Stimulated activated CD8-positive, alpha-beta memory T cell treated with anti-CD3 and anti-CD28 coated beads, Interleukin-4, amount 100 ng/mL, for 24 hours (primary cell): Measurements from ENCODE around the gene NUBP1.
"Not testable (repeated sequence)": the region's sequence is repeated elsewhere in the genome, so short reads cannot be mapped to it uniquely, and the experiment has no call there.

ENCODE experiments used
- DNase-seq: peaks from one replicate; pipeline ENCODE4 v3.0.0-alpha.2; 2020; ENCODE audit warnings: low read depth

Gene NUBP1

DNA sequence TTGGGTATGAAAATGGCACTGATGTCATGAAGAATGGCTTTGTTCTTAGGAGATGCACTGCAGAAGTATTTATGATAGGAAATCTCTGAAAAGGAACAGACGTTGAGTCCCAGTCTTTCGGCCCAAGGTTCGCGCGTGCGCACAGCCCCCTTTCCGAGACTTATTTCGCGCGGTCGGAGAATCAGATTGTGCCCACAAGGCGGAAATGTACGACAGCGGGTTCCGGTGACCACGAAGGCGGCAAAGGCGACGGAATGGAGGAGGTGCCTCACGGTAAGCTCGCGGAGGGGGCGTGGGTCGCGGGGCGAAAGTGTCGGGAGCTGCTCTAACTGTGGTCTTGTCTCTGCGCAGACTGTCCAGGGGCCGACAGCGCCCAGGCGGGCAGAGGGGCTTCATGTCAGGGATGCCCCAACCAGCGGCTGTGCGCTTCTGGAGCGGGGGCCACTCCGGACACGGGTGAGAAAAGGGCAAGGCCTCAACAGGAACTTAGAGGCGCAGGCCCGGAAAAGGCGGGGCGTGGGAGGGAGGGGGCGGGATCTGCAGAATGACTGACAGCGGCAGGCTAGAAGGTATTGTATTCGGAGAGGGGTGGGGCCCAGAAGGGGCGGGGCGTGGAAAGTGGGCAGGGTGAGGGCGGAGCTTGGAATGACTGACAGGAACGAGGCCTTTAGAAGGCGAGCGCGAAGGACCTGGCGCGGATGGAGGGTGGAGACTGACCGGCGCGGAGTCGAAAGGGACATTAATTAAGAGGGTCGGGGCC lies at the start of gene NUBP1:
Gene NUBP1, plus strand, starts transcription at position 233 of the 760 bp plus-strand sequence. Its CDS starts 22 bp downstream, at position 255.
- peak; percentile 99 for DNase-seq

DNA sequence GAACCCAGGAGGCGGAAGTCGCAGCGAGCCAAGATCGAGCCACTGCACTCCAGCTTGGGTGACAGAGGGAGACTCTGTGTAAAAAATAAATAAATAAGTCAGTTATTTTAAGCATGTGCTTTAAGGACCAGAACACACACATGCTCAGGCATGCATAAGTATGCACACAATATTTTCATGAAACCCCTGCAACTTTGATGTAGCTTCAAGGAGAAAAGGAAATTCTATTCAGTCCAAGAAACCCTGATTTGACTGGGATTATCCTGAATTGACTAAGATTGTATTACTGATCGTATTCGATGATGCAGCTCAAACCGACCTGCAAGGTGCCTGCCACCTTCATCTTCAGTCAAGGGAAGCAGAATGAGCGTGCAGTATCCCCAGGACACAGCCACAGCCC lies 49.8 kb upstream of the NUBP1 start:
- no peak for DNase-seq

GRCh38 chr16:10694306-10694705 lies 49.3 kb upstream of the NUBP1 start:
- no peak for DNase-seq

DNA sequence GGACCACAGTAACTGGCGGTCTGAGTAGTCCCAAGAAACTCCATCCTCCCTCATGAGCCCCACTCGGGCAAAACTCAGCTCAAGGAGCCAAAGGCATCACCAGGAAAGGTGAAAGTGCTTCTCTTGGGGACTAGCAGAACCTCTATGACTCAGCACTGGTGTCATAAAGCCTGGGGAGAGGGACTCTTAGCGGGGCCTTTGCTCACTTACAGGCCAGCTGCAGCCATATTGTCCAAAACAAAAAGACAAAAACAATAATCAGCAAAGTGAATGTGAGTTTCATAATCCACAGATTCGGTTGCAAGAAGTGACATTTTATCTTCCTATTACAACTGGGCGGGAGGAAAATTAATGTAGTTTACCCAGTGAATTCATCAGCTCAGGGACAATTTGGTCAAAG lies 48.8 kb upstream of the NUBP1 start, which contains the start of gene TEKT5:
Gene TEKT5, minus strand, starts transcription at position 101 of the 400 bp plus-strand sequence. Its CDS starts 57 bp downstream, at position 44.
- DNase-seq: no peak

DNA sequence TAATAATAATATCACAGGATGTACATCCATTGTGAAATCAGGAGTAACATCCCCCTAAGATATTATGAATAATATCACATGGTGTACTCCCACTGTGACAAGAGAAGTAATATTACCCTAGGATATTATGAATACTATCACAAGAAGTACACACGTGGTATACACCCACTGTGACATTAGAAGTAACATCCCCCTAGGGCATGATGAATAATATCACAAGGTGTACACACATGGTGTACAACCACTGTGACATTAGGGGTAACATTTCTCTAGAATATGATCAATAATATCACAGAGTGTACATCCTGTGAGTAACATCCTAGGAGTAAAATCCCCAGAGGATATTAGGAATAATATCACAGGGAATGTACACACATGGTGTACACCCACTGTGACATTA lies 43.9 kb upstream of the NUBP1 start:
- DNase-seq: no peak

- DNase-seq: no peak
These were observed 34.7 kb upstream of the NUBP1 start for GRCh38 chr16:10708969-10709368.

- no peak for DNase-seq
These were observed 15.4 kb upstream of the NUBP1 start for GRCh38 chr16:10728003-10728887.

- no peak for DNase-seq
These were observed 14.3 kb upstream of the NUBP1 start for GRCh38 chr16:10729104-10730048.

- no peak for DNase-seq
These were observed 11.9 kb upstream of the NUBP1 start for GRCh38 chr16:10731790-10732189.

- peak; percentile 42 for DNase-seq
These were observed 6.5 kb upstream of the NUBP1 start for GRCh38 chr16:10737068-10737625.

GRCh38 chr16:10738231-10739077 lies 5.2 kb upstream of the NUBP1 start:
- DNase-seq: peak; percentile 31

- no peak for DNase-seq
These were observed 3.4 kb upstream of the NUBP1 start for GRCh38 chr16:10740000-10740844.

- DNase-seq: no peak
These were observed 2.8 kb upstream of the NUBP1 start for GRCh38 chr16:10740845-10741208.

- DNase-seq: not testable (repeated sequence)
These were observed 2.4 kb upstream of the NUBP1 start for GRCh38 chr16:10741249-10741648.

DNA sequence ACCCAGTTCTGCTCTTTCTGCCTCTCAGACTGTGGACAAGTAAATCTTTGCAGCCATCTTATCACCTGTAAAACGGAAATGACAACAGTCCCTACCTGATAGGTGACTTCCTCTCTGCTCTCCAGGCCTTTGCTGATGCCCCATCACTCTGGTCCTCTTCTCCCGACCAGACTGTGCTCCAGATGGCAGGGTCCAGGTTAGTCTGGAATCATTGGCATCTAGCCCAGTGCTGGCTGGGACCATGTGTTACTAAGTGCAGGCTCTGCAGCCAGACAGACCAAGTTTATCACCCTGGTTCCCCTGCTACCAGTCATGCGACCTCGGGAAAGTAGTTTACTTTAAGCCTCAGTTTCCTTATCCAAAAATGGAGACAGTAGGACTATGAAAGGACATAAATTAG lies 1.8 kb upstream of the NUBP1 start:
- DNase-seq: no peak

DNA sequence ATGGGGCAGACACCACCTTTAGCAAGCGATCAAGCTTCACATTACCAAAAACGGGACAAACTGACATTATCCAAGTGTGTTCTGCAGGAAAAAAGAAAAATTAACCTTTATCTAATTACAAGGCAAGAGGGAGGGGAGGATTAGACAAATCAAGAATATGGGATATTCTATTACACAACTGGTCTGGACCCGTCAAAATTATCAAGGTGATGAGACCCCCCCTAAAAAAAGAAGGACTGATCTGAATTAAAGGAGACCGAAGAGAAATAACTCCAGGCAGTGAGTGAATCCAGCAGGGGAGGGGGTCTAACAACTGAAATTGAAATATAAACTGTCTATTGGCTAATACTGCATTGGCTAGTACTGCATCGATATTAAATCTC lies 424 bp upstream of the NUBP1 start:
- no peak for DNase-seq

GRCh38 chr16:10744370-10745030 lies 858 bp downstream of the NUBP1 start:
- no peak for DNase-seq

DNA sequence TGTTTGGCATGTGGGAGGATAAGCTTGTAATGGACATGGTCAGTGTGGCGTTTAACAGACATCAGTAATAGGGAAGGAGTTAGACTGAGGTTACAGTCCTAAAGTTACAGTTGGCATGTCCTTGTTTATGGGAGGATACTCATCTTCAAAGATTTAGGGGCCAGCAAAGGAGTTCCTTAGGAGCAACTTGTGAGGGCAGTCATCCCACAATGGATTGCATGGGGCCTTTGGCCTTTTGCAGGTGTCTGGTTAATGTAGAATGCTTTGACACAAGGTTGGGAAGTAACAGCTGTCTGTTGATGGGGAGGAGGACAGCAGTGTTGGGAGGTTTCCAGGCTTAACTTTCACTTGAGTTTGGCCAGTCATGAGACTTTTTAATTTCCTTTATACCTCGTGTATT lies 2.2 kb downstream of the NUBP1 start:
- no peak for DNase-seq

GRCh38 chr16:10750793-10751192 lies 7.2 kb downstream of the NUBP1 start:
- DNase-seq: no peak
